Muscle of arm (tissue), 12 donors: ENCODE data around the gene SSH3. TPM values are rescaled to one million over a fixed set of nuclear protein-coding genes. Genes with fewer than 3 reads are reported as not detected.

Experiments
- DNase-seq: peaks from one replicate; pipeline ENCODE4 v3.0.0-alpha.2; 2013
- polyA plus RNA-seq, 12 donors: library from polyadenylated mRNA; unstranded; fragments of 120-200 nt; gene quantifications; one replicate each; pipeline ENCODE4 v1.2.1, GENCODE V29; 2013; ENCODE audit not compliant: insufficient read length in 12 of 12

The SSH3 gene
- polyA plus RNA-seq, 12 donors = 11.8 to 24.5 (median 15.3) TPM; not detected in 1

DNA sequence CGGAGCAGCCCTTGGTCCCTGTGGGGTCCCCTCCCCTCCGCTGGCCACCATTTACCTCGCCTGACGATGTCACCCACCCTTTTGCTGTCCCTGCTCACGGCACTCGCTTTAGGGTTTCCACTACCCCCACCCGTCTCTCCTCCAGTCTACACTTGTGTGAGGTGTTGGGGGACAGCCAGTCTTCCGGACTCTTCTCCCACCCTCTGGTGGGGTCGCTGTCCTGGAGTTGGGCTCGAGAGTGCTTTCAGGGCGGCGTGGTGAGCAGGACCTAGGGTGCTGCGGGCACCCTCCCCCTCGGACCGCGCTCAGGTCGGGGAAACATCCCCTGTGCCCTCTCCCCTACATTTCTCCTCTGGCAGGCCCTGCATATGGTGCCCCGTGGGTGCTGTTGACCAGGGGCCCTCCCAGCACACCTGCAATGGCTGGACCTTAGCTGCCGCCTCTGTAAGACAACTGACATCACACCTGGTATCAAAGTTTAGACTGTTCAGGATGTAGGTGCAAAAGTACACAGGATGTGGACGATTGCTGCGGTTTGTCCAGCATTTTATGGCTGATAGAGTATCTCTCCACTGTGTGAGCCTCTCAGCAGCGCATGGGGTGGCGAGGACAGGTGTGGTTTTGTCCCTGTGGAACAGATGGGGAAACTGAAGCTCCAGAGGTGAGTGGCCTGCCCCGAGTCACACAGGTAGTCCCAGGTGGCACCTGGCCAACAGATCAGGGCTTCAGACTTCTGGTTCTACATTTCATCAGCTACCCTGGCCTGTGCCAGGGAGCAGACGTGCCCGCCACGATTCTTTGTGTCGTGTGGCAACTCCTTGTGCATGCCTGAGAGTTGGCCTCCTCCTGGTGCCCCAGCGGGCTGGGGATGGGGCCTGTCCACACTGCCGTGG, 35.9 kb upstream of the SSH3 start:
- DNase-seq = no peak

DNA sequence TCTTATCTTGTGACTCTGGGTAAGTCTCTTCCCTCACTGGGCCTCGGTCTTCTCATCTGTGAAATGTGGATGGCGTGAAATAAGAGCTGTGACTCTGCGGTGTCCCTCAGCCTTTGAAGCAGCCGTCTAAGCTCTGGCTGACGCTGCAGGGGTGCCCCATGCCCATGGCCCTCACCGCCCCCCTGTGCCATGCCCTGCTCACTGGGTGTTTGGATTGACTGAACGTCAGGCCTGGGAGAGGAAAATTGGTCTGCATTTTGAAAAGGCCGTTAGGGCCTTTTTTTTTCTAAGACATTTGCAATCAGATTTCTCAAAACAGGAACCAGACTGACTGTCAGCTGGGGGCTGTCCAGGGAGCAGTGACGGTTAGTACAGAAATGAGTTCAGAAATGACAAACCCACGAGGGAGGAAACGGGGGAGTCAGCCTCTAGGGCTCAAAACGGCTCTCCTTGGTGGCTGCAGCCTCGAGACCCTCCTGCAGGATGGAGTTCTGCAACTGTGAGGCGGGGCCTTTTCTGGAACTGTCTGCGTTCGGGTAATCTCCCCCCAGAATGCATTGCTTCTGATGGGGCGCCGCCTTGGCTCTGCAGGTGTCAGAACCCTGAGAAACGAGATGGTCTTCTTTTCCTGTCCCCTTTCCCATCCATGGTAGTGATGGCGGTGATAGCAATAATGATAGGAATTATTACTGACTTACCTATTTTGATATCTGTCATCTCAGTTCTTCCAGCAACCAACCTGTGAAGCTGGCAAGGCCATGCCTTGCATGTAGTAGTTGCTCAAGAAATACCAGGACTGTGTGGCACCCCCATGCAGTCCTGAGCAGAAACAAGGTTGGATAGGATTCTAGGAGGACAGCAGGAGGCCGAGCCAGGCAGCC, 35.0 kb upstream of the SSH3 start:
- DNase-seq = no peak

DNA sequence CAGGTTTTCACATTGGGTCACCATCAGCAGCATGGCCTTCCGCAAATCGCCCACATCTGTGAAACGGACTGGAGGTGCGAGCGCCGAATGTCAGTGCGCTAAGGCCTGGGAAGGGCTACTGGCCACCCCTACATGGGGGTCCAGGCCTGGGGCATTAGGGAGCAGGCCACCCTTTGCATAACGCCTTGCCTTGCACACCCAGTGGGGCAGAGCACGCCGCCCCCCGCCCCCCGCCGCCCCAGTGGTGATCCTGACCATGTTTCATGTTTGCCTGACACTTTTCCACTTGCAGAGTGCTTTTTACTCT, 34.4 kb upstream of the SSH3 start:
- no peak for DNase-seq

DNA sequence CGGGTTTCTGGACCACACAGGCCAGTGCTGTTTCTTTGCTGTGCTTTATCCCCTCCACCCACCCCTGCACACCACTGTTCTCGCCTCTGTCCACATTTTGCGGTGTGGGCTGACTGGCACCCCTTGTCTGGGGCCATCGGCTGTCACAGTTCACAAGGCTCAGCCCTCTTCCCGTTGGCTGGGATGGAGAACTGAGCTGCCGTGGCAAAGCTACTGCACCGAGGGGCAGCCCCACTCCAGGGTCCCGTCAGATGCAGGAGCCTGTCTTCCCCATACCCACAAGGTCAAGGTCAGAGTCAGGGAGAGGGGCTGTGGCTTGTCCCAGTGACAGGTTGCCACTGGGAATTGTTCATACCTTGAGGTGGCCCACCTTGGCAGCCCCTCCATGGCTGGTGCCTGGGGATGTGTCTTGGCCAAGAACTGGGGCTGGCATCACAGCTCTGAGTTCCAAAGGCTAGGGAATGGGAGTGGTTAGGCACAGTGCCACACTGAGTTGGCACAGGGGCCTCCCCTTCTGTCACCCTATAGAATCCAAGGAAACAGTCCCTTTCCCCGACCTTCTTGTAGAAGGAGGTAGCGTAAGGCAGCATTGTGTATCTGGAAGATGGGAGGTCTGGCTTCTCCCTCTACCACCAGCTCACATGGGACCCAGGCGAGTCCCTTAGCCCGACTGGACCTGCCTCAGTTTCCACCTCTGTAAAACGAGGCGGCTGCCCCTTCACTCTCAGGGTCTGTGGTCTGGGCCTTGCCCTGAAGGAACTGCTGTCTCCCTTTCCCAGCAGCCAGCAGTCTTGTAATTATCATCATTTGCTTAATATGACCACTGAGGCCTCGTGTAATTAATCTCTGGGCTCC, 33.7 kb upstream of the SSH3 start:
- no peak for DNase-seq

DNA sequence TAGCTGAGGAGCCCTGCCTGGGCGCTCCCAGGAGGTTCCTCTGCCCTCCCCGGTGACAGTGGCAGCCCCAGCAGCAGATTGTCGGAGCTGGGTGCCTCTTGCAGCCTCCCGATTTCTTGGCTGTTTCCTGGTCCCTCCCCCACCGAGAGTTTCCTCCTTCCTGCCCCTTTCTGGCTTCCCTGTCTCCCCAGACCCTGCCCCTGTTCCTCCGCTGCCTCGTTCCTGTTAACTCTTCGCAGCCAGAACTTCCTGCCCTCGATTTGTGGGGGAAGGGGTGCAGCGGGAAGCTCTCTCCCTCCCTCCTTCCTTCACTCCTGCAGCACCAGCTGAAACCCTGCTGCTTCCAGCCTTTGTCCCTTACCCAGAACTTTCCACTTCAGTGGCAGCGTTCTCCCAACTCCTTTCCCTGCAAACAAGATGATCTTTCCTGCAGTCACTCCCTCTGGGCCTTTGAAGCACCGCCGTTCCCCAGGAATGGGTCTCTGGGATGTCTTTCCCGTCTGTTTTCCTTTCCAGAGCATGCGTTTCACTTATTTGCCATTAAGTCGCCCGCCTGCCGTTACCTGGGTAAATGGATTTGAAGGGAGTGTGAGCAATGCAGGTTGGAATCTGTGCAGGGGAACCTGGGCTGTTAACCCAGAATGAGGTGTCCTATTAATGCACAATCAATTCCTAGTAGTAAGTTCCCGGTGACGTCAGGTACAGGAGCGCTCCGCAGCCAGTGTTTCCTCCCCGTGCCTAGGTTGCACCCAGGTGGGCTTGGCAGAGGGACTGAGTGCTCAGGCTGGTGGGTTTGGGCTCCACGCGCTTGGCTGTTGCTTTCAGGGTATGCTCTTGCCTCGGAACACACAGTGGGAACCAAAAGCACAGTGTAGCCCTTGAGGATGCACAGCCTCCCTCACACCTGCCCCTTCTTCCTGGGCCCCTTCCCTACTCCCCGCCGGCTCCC, 32.8 kb upstream of the SSH3 start:
- DNase-seq = peak; percentile 60

- no peak for DNase-seq
These were observed 32.2 kb upstream of the SSH3 start for GRCh38 chr11:67271205-67271540.

DNA sequence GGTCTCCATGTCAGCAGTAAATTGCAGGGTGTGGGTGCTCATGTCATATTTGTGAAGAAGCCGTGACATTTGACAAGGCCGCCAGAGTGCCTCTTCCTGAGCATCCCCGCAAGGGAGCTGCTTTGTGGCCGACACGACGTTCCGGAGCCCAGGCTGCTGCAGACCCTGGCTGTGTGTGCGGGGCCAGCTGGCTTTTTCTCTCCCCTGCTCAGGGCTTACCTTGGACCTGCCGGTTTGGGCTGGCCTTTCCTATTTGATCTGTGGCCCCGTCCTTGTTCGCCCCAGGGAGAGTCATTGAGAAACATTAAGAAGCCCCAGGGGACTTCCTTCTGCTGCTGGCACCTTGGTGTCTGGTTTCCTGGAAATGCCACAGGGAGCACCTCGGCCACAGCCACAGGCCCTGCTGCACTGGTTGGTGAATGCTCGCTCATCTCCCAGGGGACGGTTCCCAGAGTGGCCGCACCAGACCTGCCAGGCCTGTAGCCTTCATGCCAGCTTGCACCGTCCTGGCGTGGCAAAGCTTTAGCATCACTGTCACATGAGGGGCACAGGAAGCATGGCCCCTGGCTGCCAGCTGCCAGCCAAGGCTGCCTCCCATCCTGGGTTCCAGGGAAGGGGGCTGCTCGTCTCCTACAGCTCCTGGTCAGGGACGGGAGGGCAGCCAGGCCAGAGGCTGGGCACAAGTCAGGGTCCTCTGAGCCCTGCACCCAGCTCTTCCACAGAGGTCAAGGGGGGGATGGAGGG, 31.6 kb upstream of the SSH3 start:
- DNase-seq = no peak

GRCh38 chr11:67272327-67273259, 30.7 kb upstream of the SSH3 start:
- no peak for DNase-seq

DNA sequence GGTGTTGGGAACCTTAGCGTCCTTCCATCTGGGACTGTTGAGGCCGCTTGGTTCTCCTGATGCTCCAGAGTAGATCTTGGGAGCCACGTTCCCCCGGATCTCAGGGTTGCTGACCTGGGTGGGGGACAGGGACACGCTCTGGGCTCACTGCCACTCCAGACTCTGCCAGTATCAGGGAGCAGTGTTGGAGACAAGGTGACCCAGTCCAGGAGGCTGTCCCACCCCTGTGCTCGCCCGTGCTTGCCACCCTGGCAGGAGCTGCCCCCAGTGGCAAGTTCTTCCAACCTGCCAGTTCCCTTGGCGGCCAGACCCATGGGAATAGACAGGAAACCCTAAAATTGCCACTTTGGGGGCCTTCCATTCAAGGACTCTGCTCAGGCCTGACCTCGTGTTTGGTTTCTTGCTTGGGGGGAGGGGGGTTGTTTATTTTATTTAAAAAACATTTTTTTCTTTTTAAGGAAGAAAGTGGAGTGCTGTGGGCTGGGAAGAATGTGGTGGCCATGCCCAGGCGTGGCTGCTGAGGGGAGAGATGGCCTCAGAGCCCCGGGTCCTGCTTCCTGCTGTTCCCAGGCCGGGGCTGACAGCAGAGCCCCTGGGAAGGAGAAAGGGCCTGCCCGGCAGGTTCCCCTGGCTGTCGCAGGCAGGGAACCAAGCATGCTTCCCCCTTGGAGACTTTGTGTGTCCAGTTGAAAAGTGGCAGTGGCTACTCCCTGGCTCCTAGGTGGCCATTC, 29.9 kb upstream of the SSH3 start:
- no peak for DNase-seq

- no peak for DNase-seq
These were observed 28.3 kb upstream of the SSH3 start for GRCh38 chr11:67274768-67275605.

GRCh38 chr11:67275606-67276409, 27.5 kb upstream of the SSH3 start:
- DNase-seq = no peak

DNA sequence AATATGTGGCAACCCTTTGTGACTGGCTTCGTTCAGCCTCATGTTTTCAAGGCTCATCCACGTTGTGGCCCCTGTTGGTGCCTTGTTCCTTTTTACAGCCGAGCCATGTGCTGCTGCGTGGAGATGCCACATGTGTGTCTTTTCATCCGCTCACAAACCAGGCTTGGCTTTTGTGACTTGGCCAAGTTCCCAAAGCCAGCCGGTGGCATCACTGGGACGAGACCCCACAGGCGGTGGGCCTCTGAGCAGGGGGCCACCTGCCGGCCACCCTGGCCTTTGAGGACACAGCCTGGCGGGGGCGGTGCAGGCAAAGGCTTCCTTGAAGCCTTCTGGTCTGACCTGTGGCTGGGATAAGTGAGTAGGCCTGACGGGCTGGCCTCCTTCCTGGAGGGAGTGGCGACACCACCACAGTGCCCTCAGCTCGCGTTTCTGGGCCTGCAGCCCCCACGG, 26.5 kb upstream of the SSH3 start:
- no peak for DNase-seq

DNA sequence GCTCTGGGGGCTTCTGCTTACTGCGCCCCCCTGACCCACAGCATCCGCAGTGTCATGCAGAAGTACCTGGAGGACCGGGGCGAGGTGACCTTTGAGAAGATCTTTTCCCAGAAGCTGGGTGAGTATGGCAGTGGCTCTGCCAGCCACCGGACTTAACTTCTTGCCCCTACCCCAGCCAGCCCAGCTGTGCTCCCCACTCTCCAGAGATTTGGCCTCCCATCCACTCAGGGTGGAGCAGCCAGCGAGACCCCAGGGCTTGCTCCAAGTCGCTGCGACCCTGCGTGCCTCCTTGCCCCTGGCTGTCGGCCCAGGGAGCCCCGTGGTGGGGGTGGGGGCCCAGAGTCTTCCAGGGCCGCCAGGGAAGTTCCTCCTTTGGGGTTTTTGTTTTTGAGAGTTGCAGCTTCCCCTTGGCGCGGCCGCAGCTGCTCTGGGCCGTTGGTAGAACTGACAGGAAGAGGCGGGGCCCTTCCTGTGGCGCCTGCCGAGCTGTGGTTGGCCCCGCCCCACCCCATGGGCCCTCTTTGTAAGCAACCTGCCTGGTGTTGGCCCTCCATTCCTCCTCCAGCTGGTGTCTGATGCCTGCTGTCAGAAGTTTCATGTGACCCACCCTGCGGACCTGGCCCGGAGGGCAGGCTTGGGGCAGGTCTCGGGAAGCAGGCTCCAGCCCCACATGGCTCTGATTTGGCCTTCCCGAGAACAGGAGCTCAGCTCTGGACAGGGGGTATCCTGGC, 25.9 kb upstream of the SSH3 start:
- peak; percentile 79 for DNase-seq

GRCh38 chr11:67278135-67278938, 25.0 kb upstream of the SSH3 start:
- DNase-seq = no peak
